Vagina (tissue), 2 donors: ENCODE data around the gene ZNF408.

Experiments
- CTCF ChIP-seq, 3 experiments: fragments of 450-650 bp in 2 of 3; fragments of 200-600 bp in 1 of 3; sonication (generic) in 1 of 3; IDR thresholded peaks; one replicate each; pipeline ENCODE4 v1.5.1; 2017 to 2019; ENCODE audit warnings: antibody characterized with exemption in 3 of 3, mild to moderate bottlenecking in 2 of 3, moderate library complexity in 2 of 3
- POLR2A ChIP-seq, 2 donors: fragments of 450-650 bp; IDR thresholded peaks; one replicate each; pipeline ENCODE4 v1.6.1; 2017; ENCODE audit warnings: antibody characterized with exemption in 2 of 2, mild to moderate bottlenecking in 2 of 2, moderate library complexity in 2 of 2
- POLR2AphosphoS5 ChIP-seq, 2 donors: sonication (generic); formaldehyde crosslinking; IDR thresholded peaks; one replicate each; pipeline ENCODE4 v1.9.0; 2017; ENCODE audit warnings: antibody characterized with exemption in 2 of 2, mild to moderate bottlenecking in 2 of 2, low read depth in 1 of 2; ENCODE audit not compliant: insufficient read depth in 1 of 2

- TF ChIP-seq CTCF (IDR thresholded peaks at IDR 0.05), result no peak
- TF ChIP-seq POLR2AphosphoS5 (IDR thresholded peaks at IDR 0.05; ENCODE audit: insufficient read depth in 1 of 2, low read depth in 1 of 2), result no peak
- TF ChIP-seq POLR2A (IDR thresholded peaks at IDR 0.05), result no peak
Measured at GRCh38 chr11:46667043-46667481, 33.8 kb upstream of the ZNF408 start.
